Measurements from ENCODE around the gene MGAT3.

DNA sequence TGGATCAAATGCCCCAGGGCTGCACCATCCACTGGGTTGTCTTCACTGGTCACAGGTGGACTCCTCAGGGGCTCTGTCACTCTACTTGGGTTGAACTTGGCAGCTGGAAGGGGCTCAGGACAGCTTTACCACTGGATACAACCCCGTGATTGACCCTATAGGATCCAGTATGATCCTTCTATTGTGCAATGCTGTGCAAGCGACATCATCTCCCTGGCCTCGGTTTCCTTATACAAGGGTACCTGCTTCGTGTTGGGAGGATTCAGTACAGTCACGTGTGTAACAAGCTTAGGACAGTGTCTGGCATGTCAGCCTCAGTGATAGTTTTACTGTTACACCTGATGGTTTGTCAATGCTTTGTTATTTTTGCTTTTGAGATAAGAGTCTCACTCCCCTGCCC is 24.8 kb downstream of the MGAT3 start:
- TF ChIP-seq, protein P1, sequence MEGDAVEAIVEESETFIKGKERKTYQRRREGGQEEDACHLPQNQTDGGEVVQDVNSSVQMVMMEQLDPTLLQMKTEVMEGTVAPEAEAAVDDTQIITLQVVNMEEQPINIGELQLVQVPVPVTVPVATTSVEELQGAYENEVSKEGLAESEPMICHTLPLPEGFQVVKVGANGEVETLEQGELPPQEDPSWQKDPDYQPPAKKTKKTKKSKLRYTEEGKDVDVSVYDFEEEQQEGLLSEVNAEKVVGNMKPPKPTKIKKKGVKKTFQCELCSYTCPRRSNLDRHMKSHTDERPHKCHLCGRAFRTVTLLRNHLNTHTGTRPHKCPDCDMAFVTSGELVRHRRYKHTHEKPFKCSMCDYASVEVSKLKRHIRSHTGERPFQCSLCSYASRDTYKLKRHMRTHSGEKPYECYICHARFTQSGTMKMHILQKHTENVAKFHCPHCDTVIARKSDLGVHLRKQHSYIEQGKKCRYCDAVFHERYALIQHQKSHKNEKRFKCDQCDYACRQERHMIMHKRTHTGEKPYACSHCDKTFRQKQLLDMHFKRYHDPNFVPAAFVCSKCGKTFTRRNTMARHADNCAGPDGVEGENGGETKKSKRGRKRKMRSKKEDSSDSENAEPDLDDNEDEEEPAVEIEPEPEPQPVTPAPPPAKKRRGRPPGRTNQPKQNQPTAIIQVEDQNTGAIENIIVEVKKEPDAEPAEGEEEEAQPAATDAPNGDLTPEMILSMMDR (IDR thresholded peaks at IDR 0.05; ENCODE audit: low read length): no peak
- no peak for TF ChIP-seq EZH2 (optimal IDR thresholded peaks at IDR 0.05; ENCODE audit: low read depth, low read length)

Measured in MM.1S (cell line).